Endodermal cell (in vitro differentiated cells): ENCODE data around the gene MYO1H. TPM values are rescaled to one million over a fixed set of nuclear protein-coding genes. Genes with fewer than 3 reads are reported as not detected.
A peak's percentile ranks its signal among the peaks of the same experiment; 100 is the strongest.

ENCODE experiments used
- DNase-seq: peaks from one replicate; pipeline ENCODE4 v3.0.0-alpha.2; 2017
- H3K27ac ChIP-seq: 2 replicates; pipeline ENCODE4 v1.5.1; 2013; ENCODE audit warnings: mild to moderate bottlenecking, low read depth, low read length, moderate library complexity
- H3K27me3 ChIP-seq: 2 replicates; pipeline ENCODE4 v1.6.1; 2013; ENCODE audit warnings: mild to moderate bottlenecking, low read length, moderate library complexity; ENCODE audit not compliant: insufficient read depth, control insufficient read depth, poor library complexity, severe bottlenecking
- H3K36me3 ChIP-seq: 2 replicates; pipeline ENCODE4 v1.7.0; 2013; ENCODE audit warnings: mild to moderate bottlenecking, low read length, moderate library complexity; ENCODE audit not compliant: control insufficient read depth, insufficient read depth
- H3K4me1 ChIP-seq: one replicate; pipeline ENCODE4 v1.7.0; 2013; ENCODE audit warnings: low read length; ENCODE audit not compliant: control insufficient read depth, insufficient read depth
- H3K4me3 ChIP-seq: 2 replicates; pipeline ENCODE4 v1.5.1; 2013; ENCODE audit warnings: mild to moderate bottlenecking, low read length, moderate library complexity
- H3K9ac ChIP-seq: 2 replicates; pipeline ENCODE4 v1.6.1; 2013; ENCODE audit warnings: mild to moderate bottlenecking, low read length, moderate library complexity; ENCODE audit not compliant: poor library complexity, severe bottlenecking; ENCODE audit errors: extremely low read depth
- H3K9me3 ChIP-seq: 2 replicates; pipeline ENCODE4 v1.6.1; 2013; ENCODE audit warnings: mild to moderate bottlenecking, low read length, moderate library complexity; ENCODE audit not compliant: control insufficient read depth
- H3K27ac Mint-ChIP-seq: 2 replicates; pipeline ENCODE4 v1.8.0; 2020; ENCODE audit warnings: mixed read lengths
- H3K27me3 Mint-ChIP-seq: 2 replicates; pipeline ENCODE4 v1.8.0; 2021; ENCODE audit warnings: mild to moderate bottlenecking, mixed read lengths; ENCODE audit not compliant: insufficient read depth
- H3K36me3 Mint-ChIP-seq: 2 replicates; pipeline ENCODE4 v1.8.0; 2020; ENCODE audit warnings: low read depth, mixed read lengths
- H3K4me1 Mint-ChIP-seq: 2 replicates; pipeline ENCODE4 v1.8.0; 2020; ENCODE audit warnings: mixed read lengths
- H3K4me3 Mint-ChIP-seq: 2 replicates; pipeline ENCODE4 v1.8.0; 2020; ENCODE audit warnings: mild to moderate bottlenecking, moderate library complexity, mixed read lengths
- H3K9me3 Mint-ChIP-seq: 2 replicates; pipeline ENCODE4 v1.8.0; 2020; ENCODE audit warnings: mild to moderate bottlenecking, mixed read lengths
- CTCF ChIP-seq: fragments of 200-600 bp; sonication (generic); conservative IDR thresholded peaks from 2 replicates; pipeline ENCODE4 v1.5.0; 2021; ENCODE audit warnings: antibody characterized with exemption, mild to moderate bottlenecking
- WGBS, 2 experiments: methylation state at CpG; one replicate each; pipeline versions ENCODE4 v1.1.5 to v1.1.7; 2013; ENCODE audit warnings: missing lambda C conversion rate in 2 of 2, mixed read lengths in 1 of 2; ENCODE audit not compliant: insufficient coverage in 1 of 2, insufficient read length in 1 of 2; 5-methylcytosine and 5-hydroxymethylcytosine counted together
- total RNA-seq, 2 donors: library from RNA; stranded (reverse); fragmentation: NEBNext Ultra II Directional in 1 of 2; extraction: Animal tissue kit (Norgen Biotek cat#: 25700) in 1 of 2; gene quantifications; 2 replicates in 1 of 2; 3 replicates in 1 of 2; pipeline ENCODE4 v1.2.1, GENCODE V29; 2021

Gene MYO1H
- total RNA-seq, 2 donors from 2014 or later: not detected

GRCh38 chr12:109458771-109459208 is 111.1 kb downstream of the MYO1H start:
- peak; percentile 87 for DNase-seq
- peak overlapping the region; percentile 84 for H3K27ac Mint-ChIP-seq
- 13 to 26% methylated on average over 4 to 6 of the region's 6 CpGs for WGBS, 2 experiments
- peak overlapping the region; percentile 23 for H3K4me3 Mint-ChIP-seq
- H3K4me1 ChIP-seq: peaks cover 28% of the 10 kb centered on the region
- H3K27me3 Mint-ChIP-seq: no peaks in the 10 kb centered on the region
- peaks cover 57% of the 10 kb centered on the region for H3K4me1 Mint-ChIP-seq
- H3K36me3 ChIP-seq: peaks cover 64% of the 10 kb centered on the region
- TF ChIP-seq CTCF: no peak
- no peaks in the 10 kb centered on the region for H3K27me3 ChIP-seq
- peak overlapping the region; percentile 83 for H3K27ac ChIP-seq
- peak overlapping the region; percentile 8 for H3K4me3 ChIP-seq
- peaks cover 45% of the 10 kb centered on the region for H3K36me3 Mint-ChIP-seq
- no peaks in the 10 kb centered on the region for H3K9me3 Mint-ChIP-seq
- H3K9me3 ChIP-seq: no peaks in the 10 kb centered on the region
- H3K9ac ChIP-seq: no peak overlapping the region

GRCh38 chr12:109459247-109459646 is 111.5 kb downstream of the MYO1H start:
- H3K9ac ChIP-seq: no peak overlapping the region
- Mint-ChIP-seq H3K9me3 (no peaks in the 10 kb centered on the region), H3K4me3 (peak overlapping the region; percentile 23), H3K27me3 (no peaks in the 10 kb centered on the region), H3K27ac (peak overlapping the region; percentile 84), H3K36me3 (peaks cover 40% of the 10 kb centered on the region), H3K4me1 (peaks cover 62% of the 10 kb centered on the region)
- H3K4me3 ChIP-seq: peak overlapping the region; percentile 8
- WGBS, 2 experiments: 51 to 57% methylated on average over 6 of the region's 6 CpGs
- H3K36me3 ChIP-seq: peaks cover 59% of the 10 kb centered on the region
- no peak for TF ChIP-seq CTCF
- peaks cover 29% of the 10 kb centered on the region for H3K4me1 ChIP-seq
- DNase-seq: no peak
- no peaks in the 10 kb centered on the region for H3K27me3 ChIP-seq
- H3K9me3 ChIP-seq: no peaks in the 10 kb centered on the region
- peak overlapping the region; percentile 83 for H3K27ac ChIP-seq

GRCh38 chr12:109460538-109460937 is 112.8 kb downstream of the MYO1H start:
- no peak overlapping the region for H3K9ac ChIP-seq
- peak; percentile 59 for DNase-seq
- Mint-ChIP-seq H3K27me3 (no peaks in the 10 kb centered on the region), H3K27ac (peak overlapping the region; percentile 55), H3K4me3 (no peak overlapping the region), H3K9me3 (no peaks in the 10 kb centered on the region), H3K4me1 (peaks cover 66% of the 10 kb centered on the region), H3K36me3 (peaks cover 43% of the 10 kb centered on the region)
- 93 to 94% methylated on average over 6 to 13 of the region's 13 CpGs for WGBS, 2 experiments
- no peak overlapping the region for H3K4me3 ChIP-seq
- no peaks in the 10 kb centered on the region for H3K27me3 ChIP-seq
- TF ChIP-seq CTCF: no peak
- peaks cover 29% of the 10 kb centered on the region for H3K4me1 ChIP-seq
- H3K27ac ChIP-seq: peak overlapping the region; percentile 97
- peaks cover 58% of the 10 kb centered on the region for H3K36me3 ChIP-seq
- H3K9me3 ChIP-seq: no peaks in the 10 kb centered on the region
